Esophagus (tissue), 2 donors: ENCODE results near the gene AAMP. TPM values are rescaled to one million over a fixed set of nuclear protein-coding genes. Genes with fewer than 3 reads are reported as not detected.

Experiments
- H3K27ac ChIP-seq, 2 donors: one replicate each; pipeline ENCODE4 v1.5.1; 2013; ENCODE audit warnings: low read depth in 2 of 2, mild to moderate bottlenecking in 2 of 2, inconsistent platforms in 1 of 2, low read length in 1 of 2, moderate library complexity in 1 of 2
- H3K27me3 ChIP-seq, 2 donors: one replicate each; pipeline ENCODE4 v1.6.1; 2013; ENCODE audit warnings: low read length in 2 of 2, control low read depth in 1 of 2, mild to moderate bottlenecking in 1 of 2; ENCODE audit not compliant: insufficient read depth in 2 of 2, control insufficient read depth in 1 of 2
- H3K36me3 ChIP-seq, 2 donors: one replicate each; pipeline ENCODE4 v1.6.1; 2013; ENCODE audit warnings: low read length in 1 of 2; ENCODE audit not compliant: control insufficient read depth in 2 of 2, insufficient read depth in 2 of 2
- H3K4me1 ChIP-seq, 2 donors: one replicate each; pipeline ENCODE4 v1.6.1; 2013; ENCODE audit warnings: low read length in 1 of 2; ENCODE audit not compliant: control insufficient read depth in 2 of 2, insufficient read depth in 2 of 2
- H3K4me3 ChIP-seq, 2 donors: one replicate each; pipeline ENCODE4 v1.5.1; 2013; ENCODE audit warnings: low read length in 2 of 2, mild to moderate bottlenecking in 2 of 2, low read depth in 1 of 2, moderate library complexity in 1 of 2
- H3K9me3 ChIP-seq, 2 donors: one replicate each; pipeline ENCODE4 v1.6.1; 2013; ENCODE audit warnings: mild to moderate bottlenecking in 2 of 2, low read depth in 1 of 2, low read length in 1 of 2, moderate library complexity in 1 of 2; ENCODE audit not compliant: control insufficient read depth in 2 of 2, insufficient read depth in 1 of 2
- WGBS, 2 donors: extraction: QIAGEN DNeasy Blood & Tissue Kit; methylation state at CpG; one replicate each; pipeline ENCODE4 v1.1.7; 2013; 5-methylcytosine and 5-hydroxymethylcytosine counted together
- polyA plus RNA-seq, 2 donors: library from polyadenylated mRNA; stranded (reverse); fragments of 200-250 nt; gene quantifications; one replicate each; pipeline ENCODE4 v1.2.3, GENCODE V29; 2013
- donor health status: healthy with polysubstance abuse.
- donor health status: Bipolar disorder and iron deficiency.

Gene AAMP
- polyA plus RNA-seq, 2 donors: 45.0 to 90.4 TPM

DNA sequence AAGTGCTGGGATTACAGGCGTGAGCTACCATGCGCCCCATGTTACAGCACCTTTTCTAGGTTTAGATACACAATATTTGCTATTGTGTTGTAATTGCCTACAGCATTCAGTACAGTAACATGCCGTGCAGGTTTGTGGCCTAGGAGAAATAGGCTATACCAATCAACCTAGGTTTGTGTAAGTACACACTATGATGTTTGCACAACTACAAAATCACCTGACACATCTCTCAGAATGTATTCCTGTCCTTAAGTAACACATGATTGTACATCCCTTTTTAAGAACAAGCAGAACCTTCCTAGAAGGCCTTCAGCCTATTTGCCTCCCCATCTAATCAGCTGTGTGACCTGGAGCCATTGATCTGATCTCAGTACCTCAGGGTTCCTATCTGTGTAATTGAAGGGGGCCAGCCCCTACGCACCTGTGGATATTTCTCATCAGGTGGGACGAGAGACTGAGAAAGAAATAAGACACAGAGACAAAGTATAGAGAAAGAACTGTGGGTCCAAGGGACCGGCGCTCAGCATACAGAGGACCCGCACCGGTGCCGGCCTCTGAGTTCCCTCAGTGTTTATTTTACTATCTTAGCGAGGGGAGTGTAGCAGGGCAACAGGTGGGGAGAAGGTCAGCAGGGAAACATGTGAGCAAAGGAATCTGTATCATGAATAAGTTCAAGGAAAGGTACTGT is 41.1 kb upstream of the AAMP start:
- no peak overlapping the region for H3K4me3 ChIP-seq
- no peaks in the 10 kb centered on the region for H3K36me3 ChIP-seq
- no peaks in the 10 kb centered on the region for H3K4me1 ChIP-seq
- no peaks in the 10 kb centered on the region for H3K27me3 ChIP-seq
- H3K9me3 ChIP-seq: no peaks in the 10 kb centered on the region
- 75 to 89% methylated on average over 11 of the region's 11 CpGs for WGBS, 2 donors
- no peak overlapping the region for H3K27ac ChIP-seq

DNA sequence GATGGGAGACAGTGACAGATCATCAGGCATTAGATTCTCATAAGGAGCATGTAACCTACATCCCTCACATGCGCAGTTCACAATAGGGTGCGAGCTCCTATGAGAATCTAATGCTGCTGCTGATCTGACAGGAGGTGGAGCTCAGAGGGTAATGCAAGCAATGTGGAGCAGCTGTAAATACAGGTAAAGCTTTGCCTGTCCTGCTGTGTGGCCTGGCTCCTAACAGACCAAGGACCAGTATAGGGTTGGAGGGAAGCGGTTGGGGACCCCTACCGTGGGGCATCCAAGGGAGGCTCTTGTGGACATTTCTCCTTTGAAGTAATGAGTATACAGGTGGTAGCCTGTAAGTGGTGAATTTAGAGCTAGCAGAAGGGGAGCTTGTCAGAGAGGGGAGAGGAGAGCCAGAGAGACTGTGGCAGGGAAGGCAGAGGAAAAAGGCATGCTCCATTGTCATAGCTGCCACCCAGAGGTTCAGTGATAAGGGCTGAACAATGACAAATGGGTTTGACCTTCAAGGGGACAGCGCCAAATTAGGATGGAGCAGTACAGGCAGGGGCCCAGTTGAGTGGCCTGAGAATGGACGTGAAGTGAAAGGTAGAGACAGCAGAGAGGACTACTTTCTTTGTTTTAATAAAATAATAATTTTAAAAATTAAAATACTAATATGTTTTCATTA is 37.6 kb upstream of the AAMP start:
- Histone ChIP-seq H3K9me3 (no peaks in the 10 kb centered on the region), H3K27ac (no peak overlapping the region), H3K4me1 (no peaks in the 10 kb centered on the region), H3K4me3 (no peak overlapping the region), H3K27me3 (no peaks in the 10 kb centered on the region), H3K36me3 (no peaks in the 10 kb centered on the region)
- 91 to 92% methylated on average over 6 of the region's 6 CpGs for WGBS, 2 donors

DNA sequence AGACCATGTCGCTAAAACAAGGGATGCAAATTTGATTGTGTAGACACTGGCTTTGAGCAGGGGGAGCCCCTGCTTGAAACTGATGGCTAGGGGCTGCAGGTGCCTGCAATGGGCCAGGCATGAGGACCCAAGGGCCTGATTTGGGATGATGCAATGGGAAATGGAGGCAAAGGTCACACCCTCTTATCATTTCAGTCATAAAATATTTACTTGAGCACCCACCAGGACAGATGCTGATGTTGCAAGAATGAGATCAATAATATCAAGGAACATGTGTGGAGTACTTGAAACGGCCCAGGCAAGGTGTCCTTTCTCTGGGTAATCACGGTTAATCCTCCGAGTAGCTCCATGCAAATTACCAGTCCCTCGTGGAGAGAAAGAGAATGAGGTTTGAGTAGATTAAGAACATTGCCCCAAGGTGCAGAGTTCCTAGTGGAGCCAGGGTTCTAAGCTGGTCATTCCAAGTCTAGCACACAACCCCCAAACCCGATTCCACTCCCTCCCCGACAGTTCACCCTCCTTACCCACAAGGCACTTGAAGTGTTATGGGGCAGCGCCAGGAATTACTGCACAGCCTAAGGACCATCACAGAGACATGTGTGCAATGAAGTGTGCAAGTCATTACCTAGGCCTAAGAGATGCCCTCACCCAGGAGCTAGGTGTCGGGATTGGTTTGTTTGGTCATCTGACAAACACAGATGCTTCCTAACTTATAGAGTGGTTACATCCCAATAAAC is 36.4 kb upstream of the AAMP start:
- H3K27me3 ChIP-seq: no peaks in the 10 kb centered on the region
- no peak overlapping the region for H3K27ac ChIP-seq
- no peaks in the 10 kb centered on the region for H3K4me1 ChIP-seq
- H3K36me3 ChIP-seq: no peaks in the 10 kb centered on the region
- WGBS, 2 donors: 80 to 87% methylated on average over 9 of the region's 9 CpGs
- no peak overlapping the region for H3K4me3 ChIP-seq
- H3K9me3 ChIP-seq: no peaks in the 10 kb centered on the region

DNA sequence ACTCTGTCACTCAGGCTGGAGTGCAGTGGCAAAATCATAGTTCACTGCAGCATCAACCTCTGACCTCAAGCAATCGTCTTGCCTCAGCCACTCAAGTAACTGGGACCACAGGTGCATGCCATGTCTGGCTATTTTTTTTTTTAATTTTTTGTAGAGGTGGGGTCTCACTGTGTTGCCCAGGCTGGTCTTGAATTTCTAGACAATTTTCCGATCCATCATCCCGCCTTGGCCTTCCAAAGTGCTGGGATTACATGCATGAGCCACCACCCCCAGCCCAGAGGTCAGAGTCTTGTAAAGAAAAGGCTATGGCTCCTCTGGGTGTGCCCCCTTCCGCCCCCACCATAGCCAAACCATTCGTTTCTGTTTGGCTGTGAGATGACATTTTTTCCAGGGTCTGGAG is 35.4 kb upstream of the AAMP start:
- Histone ChIP-seq H3K4me1 (no peaks in the 10 kb centered on the region), H3K27me3 (no peaks in the 10 kb centered on the region), H3K27ac (no peak overlapping the region), H3K9me3 (no peaks in the 10 kb centered on the region), H3K36me3 (no peaks in the 10 kb centered on the region), H3K4me3 (no peak overlapping the region)
- 77 to 79% methylated on average over 5 of the region's 5 CpGs for WGBS, 2 donors

DNA sequence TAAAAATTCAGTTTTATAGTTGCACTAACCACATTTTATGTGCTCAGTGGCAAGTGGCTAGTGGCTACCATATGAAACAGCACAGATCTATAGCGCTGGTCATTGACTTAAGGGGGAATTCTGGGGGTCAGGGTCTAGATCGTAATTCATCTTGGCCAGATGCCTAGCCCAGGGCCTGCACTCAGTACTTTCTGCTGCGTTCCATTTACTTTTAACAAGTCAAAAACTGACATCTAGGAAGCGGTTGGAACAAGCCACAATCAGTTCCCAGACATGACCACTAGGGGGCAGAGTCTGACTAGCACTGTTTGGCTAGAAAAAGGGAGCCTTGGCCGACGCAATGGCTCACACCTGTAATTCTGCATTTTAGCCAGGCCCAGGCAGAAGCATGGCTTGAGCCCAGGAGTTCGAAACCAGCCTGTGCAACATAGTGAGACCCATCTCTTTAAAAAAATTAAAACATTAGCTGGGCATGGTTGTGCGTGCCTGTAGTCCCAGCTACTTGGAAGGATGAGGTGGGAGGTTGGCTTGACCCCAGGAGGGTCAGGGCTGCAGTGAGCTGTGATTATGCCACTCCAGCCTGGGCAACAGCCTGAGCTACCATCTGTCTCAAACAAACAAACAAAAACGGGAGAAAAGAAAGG is 31.4 kb upstream of the AAMP start:
- H3K27ac ChIP-seq: no peak overlapping the region
- WGBS, 2 donors: 6% methylated on average over 9 of the region's 9 CpGs

DNA sequence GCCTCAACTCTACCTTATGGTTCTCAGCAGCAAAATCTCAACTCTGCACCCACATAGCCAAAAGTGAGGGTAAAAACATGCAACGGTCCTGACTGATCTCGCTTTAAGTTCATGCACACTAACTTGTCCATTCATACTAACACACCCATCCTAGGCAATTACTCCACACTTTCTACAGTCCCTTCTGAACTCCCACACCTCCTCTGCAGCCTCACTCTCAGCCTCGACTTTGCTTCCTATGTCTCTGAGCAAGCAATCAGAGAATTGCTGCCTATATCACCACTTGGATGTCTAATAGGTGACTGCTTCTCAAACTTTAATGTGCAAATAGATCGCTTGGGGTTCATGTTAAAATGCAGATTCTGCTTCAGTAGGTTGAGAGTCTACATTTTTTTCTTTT is 30.2 kb upstream of the AAMP start:
- WGBS, 2 donors: 81 to 86% methylated on average over 4 of the region's 4 CpGs
- Histone ChIP-seq H3K27ac (no peak overlapping the region), H3K27me3 (no peaks in the 10 kb centered on the region), H3K4me1 (peaks cover 0 to 8% of the 10 kb centered on the region in 2 donors), H3K4me3 (no peak overlapping the region), H3K36me3 (no peaks in the 10 kb centered on the region), H3K9me3 (no peaks in the 10 kb centered on the region)

More for the DNA sequence above, 31.4 kb upstream of the AAMP start:
- Histone ChIP-seq H3K9me3 (no peaks in the 10 kb centered on the region), H3K36me3 (no peaks in the 10 kb centered on the region), H3K4me3 (no peak overlapping the region), H3K4me1 (peaks cover 0 to 5% of the 10 kb centered on the region in 2 donors), H3K27me3 (no peaks in the 10 kb centered on the region)

DNA sequence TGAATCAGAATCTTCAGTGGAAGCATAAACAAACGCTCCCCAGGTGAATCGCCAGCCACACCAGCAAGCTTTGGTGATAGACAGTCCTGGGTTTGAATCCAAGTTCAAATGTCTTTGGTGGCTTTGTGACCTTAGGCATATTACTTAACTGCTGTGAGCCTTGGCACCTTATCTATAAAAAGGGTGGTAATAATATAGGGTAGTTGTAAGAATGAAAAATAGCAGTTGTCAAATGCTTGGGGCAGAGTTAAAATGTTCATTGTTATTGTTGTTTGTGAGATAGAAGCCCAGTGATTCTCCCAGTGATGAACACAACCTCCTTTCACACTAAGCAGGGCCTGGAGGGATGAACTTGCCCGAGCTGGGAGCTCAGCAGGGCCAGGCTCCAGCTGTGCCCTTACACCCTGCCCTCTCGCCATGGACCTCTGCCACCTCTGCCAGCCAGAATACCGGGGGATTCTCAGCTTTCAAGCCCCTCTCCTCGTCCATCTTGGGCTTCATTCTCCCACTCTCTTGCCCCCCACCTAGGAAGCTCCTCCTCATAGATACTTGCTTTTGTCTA is 28.5 kb upstream of the AAMP start:
- no peaks in the 10 kb centered on the region for H3K27me3 ChIP-seq
- no peaks in the 10 kb centered on the region for H3K36me3 ChIP-seq
- H3K4me3 ChIP-seq: no peak overlapping the region
- H3K27ac ChIP-seq: peak overlapping the region; percentile 84 to 96
- WGBS, 2 donors: 44 to 49% methylated on average over 6 of the region's 6 CpGs
- peaks cover 0 to 9% of the 10 kb centered on the region in 2 donors for H3K4me1 ChIP-seq
- H3K9me3 ChIP-seq: no peaks in the 10 kb centered on the region

DNA sequence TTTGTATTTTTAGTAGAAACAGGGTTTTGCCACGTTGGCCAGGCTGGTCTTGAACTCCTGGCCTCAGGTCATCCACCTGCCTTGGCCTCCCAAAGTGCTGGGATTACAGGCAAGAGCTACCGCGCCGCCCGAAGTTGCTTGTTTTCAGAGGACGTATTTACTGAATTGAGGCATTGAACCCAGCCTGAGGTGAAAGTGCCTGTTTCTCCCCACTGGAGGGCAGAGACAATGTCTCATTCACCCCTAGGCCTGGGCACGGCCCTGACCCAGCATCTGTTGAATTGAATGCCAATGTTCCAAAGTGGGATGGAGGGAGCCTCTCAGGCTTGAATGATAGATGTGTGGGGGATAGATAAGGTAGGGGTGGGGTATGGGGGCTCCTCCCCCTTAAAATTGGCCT is 26.9 kb upstream of the AAMP start:
- Histone ChIP-seq H3K4me1 (peaks cover 0 to 9% of the 10 kb centered on the region in 2 donors), H3K27ac (peak overlapping the region; percentile 57 to 85), H3K36me3 (no peaks in the 10 kb centered on the region), H3K27me3 (no peaks in the 10 kb centered on the region), H3K9me3 (no peaks in the 10 kb centered on the region), H3K4me3 (no peak overlapping the region)
- 75 to 81% methylated on average over 7 of the region's 7 CpGs for WGBS, 2 donors

DNA sequence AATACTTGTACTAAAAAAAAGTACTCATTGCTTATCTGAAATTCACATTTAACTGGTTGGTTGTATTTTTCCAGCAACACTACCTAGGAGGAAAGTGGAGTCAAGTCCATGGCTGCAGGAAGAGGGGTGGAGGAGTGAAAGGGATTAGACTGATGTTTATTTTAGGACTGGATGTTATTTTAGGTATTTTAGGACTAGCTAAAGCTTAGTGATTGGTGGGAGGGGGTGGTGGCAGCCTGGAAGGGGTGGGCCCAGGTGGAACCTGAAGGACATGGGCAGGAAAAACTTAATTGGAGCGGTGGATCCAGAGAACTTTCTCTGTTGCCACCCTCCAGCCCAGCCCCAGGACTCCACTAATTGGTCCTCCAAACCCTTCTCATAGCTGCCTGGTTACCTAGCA is 26.3 kb upstream of the AAMP start:
- no peaks in the 10 kb centered on the region for H3K36me3 ChIP-seq
- WGBS, 2 donors: 55 to 67% methylated on average over 1 of the region's 1 CpG
- no peaks in the 10 kb centered on the region for H3K27me3 ChIP-seq
- H3K9me3 ChIP-seq: no peaks in the 10 kb centered on the region
- peaks cover 0 to 12% of the 10 kb centered on the region in 2 donors for H3K4me1 ChIP-seq
- peak overlapping the region; percentile 85 to 90 for H3K27ac ChIP-seq
- H3K4me3 ChIP-seq: no peak overlapping the region
